Lung microvascular endothelial cell (primary cell): ENCODE measurements around the gene KIAA1755. TPM values are rescaled to one million over a fixed set of nuclear protein-coding genes. Genes with fewer than 3 reads are reported as not detected.
A peak's percentile ranks its signal among the peaks of the same experiment; 100 is the strongest.

Experiments
- DNase-seq, 2 donors: peaks; one replicate each; pipeline versions ENCODE4 v3.0.0 to v3.0.0-alpha.2; 2010; ENCODE audit warnings: low read depth in 2 of 2
- total RNA-seq: library from RNA; depleted of rRNA; stranded (reverse); fragments of >200 nt; gene quantifications from 2 replicates; pipeline ENCODE4 v1.2.1, GENCODE V29; 2014

Gene KIAA1755
- total RNA-seq, 1 donor from 2014 or later, result not detected

DNA sequence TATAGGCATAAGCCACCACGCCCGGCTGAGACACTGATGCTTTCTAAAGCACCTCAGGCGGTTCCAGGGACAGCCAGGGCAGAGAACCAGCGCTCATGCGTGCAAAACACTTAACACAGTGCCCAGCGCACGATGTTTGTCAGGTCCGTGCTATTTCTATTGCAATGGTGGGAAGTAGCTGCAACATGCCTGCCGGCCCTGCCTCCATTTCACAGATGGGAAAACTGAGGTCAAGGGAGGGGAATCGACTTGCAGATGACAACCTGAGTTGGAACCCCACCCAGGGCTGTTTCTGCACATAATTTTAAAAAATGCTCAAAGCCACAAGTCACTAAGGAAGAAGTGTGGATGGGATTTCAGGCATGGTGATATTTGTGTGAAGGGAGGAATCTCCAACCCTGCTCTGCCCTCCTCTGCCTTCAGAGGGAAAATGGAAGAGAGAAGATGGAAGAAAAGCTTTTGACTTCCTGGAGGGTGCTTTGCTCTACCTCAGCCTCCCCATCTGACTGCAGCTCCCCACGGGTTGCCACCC, 39.9 kb downstream of the KIAA1755 start:
- no peak for DNase-seq

GRCh38 chr20:38219006-38219950, 41.3 kb downstream of the KIAA1755 start:
- no peak for DNase-seq

- no peak for DNase-seq
Measured at GRCh38 chr20:38218566-38218885, 42.0 kb downstream of the KIAA1755 start.

- peak; percentile 28 to 86 for DNase-seq
Measured at GRCh38 chr20:38217791-38218565, 42.6 kb downstream of the KIAA1755 start.

DNA sequence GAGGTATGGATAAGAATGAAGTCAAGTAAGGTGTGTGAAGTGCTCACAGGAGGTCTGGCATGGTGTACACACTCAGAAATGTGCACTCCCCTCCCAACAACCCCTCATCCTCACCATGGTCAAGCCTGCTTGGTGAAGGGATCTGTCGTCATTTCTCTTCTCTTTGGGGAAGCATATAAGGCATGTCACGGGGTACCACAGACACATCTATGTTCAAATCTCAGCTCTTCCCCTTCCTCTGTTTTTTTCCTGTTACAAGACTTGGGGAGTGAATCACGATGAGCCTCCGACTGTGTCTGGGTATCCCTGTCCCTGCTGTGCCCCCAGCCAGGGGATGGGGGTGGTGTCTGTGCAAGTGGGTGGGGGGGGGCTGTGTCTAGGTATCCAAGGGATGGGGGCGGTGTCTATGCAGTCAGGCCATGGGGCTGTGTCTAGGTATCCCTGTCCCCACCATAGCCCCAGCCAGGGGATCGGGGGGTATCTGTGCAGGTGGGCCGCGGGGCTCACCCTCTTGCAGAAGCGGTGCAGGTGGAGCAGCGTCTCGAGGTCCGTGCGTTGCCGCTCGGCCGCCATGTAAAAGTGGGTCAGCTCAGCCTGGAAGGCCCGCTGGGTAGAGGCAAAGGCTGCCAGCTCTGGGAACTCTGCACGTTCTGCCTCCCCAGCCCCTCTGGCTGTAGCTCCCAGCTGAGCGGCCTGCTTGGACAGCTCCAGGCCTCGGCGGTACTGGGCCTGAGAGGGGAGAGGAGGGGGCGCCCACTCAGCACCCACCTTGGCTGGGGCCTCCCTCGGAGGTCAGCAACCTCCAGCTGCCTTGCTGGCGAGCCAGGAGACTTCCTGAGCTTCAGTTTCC, 43.6 kb downstream of the KIAA1755 start:
- peak in 1 of 2 donors; percentile 23 for DNase-seq

GRCh38 chr20:38216201-38216600, 44.3 kb downstream of the KIAA1755 start:
- no peak for DNase-seq

DNA sequence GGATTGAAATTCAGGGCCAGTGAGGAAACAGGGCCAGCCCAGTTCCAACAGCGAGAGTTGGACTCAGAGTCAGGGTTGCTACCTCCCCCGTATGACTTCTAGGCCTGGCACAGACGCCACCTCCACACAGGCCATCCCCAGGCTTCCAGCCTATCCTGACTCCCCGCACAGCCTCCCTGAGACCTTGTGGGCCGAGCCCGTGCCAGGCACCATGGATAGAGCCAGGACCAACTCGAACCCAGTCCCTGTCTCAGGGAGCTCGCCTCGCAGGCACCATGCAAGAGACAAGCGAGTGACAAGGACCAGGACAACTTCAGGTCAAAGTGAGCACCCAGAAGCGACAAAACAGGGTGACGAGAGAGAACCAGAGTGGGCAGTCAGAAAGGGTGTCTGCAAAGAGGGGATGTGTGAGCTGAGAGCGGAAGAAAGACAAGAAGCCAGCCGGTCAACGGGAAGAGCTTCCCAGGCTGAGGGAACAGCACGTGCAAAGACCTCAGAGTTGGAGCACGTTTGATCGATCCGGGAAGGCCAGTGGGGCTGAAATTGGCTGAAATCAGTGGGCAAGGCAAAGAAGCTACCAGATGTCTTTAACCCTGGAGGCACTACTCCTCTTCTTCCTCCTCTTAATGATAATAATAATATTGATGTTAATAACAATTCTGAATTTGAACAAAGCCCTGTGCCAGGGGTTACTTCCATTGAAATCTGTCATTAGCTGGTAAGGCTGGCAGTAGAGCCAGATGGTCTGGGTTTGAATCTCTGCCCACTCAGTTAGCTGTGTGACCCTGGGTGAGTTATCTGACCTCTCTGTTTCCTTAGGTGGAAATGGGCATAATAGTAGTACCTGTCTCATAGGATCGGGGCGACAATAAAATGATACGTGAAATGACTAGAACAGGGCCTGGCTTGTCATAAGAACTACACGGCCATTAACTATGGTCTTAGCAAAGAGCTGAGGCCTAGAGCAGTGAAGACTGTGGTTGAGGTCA, 45.0 kb downstream of the KIAA1755 start:
- no peak for DNase-seq

DNA sequence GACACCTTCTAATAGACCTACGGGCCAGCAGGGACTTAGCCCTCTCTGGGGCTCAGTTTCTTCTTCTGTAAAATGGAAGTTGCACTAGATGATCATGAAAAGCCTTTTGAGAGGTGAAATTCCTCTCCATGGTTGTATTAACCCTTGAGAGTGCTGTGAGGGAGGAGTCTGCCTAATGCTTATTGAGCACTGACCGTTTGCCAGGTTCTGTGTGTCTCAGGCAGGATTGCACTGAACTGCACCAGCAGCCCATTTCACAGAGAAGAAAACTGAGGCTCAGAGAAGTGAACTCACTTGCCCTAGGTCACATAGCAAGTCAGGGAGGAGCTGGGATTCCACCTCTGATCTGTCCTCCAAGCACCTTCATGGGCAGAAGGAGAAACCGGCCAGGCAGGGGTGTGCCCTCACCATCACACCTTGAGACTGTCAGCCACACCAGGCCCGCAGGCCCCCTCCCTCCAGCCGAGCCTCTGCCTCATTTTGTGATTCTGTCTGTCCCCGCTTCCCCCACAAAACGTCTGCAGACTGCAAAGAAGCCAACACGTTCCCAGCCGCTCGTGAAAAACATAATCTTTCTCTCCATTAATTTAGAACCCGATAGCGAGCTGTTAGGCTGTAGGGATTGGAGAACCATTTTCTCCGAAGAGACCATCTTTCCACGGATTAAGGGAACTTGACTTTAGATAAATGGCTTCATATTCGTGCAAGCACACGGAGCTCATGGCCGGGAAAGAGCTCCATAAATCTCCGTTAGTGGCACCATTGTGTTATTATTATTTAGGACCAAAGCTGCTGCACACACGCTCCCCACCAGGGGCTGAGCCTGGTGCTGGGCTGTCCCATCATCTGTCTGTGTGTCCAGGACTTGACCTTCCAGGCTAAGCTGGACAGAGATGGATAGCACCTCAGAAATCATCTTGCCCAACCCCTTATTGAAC, 46.0 kb downstream of the KIAA1755 start:
- DNase-seq, result no peak

DNA sequence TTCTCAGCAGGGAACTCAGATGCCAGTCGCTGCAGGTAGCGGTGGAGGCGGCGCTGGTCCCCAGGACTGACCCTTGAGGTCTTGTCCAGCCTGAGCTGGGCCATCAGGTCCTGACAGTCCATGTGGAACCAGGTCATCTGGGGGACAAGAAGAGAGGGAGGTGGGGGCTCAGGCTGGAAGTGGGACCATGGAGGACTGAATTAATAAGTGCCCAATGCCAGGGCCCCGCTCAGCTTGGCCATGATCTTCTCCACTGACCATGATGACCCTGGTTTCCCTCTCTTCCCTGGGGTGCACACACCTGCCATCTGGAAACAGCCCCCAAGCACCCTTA, 47.0 kb downstream of the KIAA1755 start:
- DNase-seq, result no peak

DNA sequence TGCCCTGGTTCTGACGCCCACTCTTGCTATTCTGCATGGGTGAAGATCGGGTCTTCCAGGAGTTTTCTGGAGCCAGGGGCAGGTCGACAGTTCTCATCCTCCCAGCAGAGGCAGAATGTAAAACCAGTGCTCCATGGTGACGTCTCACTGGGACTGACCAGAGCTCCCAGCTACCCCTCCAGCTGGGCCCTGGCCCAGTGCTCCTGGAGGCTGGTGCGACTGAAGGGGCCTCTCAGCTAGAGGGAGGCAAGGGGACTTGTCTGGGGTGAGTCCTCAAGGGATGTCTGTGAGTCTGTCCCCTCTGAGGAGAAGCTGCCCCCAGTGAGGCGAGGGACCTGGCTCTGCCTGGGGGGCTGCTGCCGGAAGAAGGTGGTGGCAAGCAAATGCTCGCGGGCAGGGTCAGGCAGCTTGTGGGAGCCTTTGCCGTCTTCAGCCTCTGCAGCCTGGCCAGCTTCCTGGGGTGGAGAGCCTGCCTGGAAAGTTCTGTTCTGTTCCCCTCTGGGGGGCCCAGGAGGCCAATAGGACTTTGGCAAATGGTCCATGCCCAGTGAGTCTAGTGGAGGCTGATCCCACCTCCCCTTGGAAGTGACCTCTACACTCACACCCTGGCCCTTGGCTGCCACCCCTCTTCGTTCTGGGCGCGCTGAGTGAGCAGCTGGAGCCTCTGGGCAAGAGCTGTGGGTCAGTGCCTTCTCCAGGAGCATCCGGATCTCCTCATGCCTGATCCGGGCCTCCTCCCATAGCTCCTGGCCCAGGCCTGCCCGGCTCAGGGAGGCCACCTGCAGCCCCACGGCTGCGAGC, 47.5 kb downstream of the KIAA1755 start:
- DNase-seq, result no peak

DNA sequence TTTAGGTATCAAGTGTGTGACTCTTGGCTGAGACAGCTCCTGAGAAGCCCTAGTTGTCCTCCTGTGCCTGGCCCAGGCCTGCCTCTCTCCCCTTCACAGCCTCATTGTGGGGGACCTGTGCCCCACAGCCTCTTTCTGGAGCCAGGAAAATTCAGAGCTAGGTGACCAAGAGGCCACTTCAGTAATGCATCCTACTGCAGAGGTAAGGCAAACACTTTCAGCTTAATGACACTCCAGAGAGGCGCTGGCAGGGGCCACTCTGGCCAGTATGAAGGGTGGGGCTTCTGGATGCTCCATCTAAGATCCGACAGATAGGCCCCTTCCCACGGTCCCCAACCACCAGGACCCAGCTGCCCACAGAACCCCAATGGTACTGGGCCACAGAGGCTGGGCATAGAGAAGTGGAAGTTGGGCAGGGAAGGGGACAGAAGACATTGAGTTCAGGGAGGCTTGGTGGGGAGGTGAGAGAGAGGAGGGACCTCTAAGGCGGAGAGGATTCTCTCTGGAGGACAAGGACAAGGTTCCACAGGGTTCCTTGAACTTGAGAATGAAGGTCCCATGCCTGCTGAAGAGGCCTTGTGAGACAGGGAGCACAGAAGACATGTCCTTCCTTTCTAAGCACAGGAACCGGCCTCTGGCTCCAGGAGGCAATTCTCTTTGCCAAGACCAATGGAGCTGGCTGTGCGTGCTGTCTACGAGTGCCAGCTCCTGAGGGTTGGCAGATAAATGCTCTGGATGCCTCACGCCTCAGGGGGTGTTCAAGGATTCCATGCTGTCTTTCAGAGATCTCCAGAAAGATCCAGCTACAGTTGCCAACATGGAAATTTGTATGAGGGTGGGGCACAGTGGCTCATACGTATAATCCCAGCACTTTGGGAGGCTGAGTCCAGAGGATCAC, 49.1 kb downstream of the KIAA1755 start:
- DNase-seq, result no peak

DNA sequence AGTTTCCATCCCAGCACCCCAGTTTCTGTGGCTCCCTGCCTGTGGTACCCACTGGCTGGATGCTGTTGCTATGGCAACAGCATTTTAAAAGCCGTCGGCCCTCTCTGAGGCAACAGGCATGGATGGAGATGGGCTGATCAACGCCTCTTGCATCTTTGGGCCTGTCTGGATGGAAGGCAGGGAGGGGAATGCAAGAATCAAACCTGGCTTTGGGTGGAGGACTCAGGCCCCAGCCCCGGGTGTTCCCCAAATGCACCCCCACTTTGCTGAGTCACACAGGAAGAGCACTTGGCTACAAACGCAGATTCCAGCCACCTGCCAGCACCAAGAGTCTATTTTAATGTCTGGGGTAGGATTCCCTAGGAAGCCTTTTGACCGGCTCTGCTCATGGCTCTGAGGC, 49.8 kb downstream of the KIAA1755 start:
- DNase-seq, result peak in 1 of 2 donors; percentile 32

GRCh38 chr20:38209736-38210405, 50.7 kb downstream of the KIAA1755 start:
- DNase-seq, result no peak

GRCh38 chr20:38209054-38209675, 51.4 kb downstream of the KIAA1755 start:
- no peak for DNase-seq

- no peak for DNase-seq
Measured at GRCh38 chr20:38208523-38208922, 52.0 kb downstream of the KIAA1755 start.

DNA sequence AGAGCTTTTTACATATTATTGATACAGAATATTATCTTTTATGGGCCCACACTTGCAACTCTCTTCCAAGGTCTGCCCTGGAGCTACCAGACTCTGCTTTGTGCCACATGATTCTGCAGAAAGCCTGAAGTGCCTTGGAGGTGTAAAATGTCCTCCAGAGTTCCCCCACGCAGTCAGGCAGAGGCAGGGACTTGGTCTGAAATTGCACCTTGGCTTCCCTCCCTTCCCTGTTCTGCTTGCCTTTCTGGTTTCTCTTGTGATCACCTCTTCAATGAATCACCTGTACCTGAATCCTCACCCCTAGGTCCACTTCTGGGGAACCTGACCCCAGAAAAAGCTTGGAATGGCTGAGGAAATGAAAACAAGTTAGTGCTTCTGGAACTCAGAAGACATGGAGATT, 52.4 kb downstream of the KIAA1755 start:
- DNase-seq, result no peak
